Measurements from ENCODE around the gene FHL5. TPM values are rescaled to one million over a fixed set of nuclear protein-coding genes. Genes with fewer than 3 reads are reported as not detected.
A peak's percentile ranks its signal among the peaks of the same experiment; 100 is the strongest.

The FHL5 gene, protein sequence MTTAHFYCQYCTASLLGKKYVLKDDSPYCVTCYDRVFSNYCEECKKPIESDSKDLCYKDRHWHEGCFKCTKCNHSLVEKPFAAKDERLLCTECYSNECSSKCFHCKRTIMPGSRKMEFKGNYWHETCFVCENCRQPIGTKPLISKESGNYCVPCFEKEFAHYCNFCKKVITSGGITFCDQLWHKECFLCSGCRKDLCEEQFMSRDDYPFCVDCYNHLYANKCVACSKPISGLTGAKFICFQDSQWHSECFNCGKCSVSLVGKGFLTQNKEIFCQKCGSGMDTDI
- polyA plus RNA-seq (2011; rRNA removed): not detected in 2 replicates
- polyA plus RNA-seq (2012; cell fraction: cytosol; rRNA removed): not detected in 2 replicates
- not detected in 2 replicates for polyA plus RNA-seq (2012; cell fraction: nucleus; rRNA removed)
- polyA plus RNA-seq (2017; fragmentation: RNase III; extraction: RNeasy Plus Mini Kit Qiagen cat#74134 plus additional on column Dnase treatment): not detected in 3 replicates
- not detected in 2 replicates for polyA minus RNA-seq (2011; rRNA and poly(A)+ RNA removed)

DNA sequence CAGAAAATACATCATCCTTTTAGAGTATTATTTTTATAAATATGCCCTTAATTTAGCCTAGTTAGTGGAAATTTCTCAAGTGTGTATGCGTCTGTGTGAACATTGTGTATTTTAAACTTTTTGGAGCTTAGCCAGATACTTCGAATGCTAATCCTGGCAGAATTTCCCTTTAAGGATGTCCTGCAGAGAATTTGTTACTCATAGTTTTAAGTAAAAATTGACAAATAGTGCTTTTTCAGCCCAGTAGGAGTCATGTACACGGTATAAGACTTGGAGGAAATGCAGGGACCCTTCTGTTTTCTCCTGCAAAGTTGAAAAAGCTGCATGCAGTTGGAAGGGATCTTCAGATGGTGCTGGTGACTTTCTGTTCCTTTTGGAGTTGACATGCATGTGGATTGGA lies at the start of gene FHL5:
Gene FHL5, plus strand, starts transcription at position 243 of the 400 bp plus-strand sequence. CDS start 40,486 bp downstream, outside the sequence.
- FAIRE-seq (no peak), ATAC-seq (no peak), DNase-seq (ENCODE audit: low read depth in 1 of 2, low spot score in 1 of 2) (no peak)
- no peak within 1 kb of the TSS for H3K4me3 ChIP-seq
- ChIA-PET CTCF (no interaction called here), POLR2A (no interaction called here)
- H3K9me3 ChIP-seq: no peaks in the 10 kb centered on the region
- no peak within 1 kb of the TSS for H3K27ac ChIP-seq
- H3K4me2 ChIP-seq: no peak within 1 kb of the TSS
- 0% methylated on average over 3 of the region's 3 CpGs for WGBS (ENCODE audit: missing lambda C conversion rate)
- H3K4me1 ChIP-seq: no peaks in the 10 kb centered on the region
- TF ChIP-seq FOSB (CRISPR knock-in tag; IDR thresholded peaks at IDR 0.05): no peak
- TF ChIP-seq CBX2 (IDR thresholded peaks at IDR 0.05; ENCODE audit: borderline replicate concordance, low read depth): no peak

- ATAC-seq: no peak
- no peak for FAIRE-seq
- Histone ChIP-seq H3K4me1 (peaks cover 21% of the 10 kb centered on the region), H3K4me3 (peak overlapping the region; percentile 70), H3K4me2 (peak overlapping the region; percentile 94), H3K9me3 (no peaks in the 10 kb centered on the region), H3K27ac (peak overlapping the region; percentile 96)
- peak in 1 of 2 experiments; percentile 3 for DNase-seq (ENCODE audit: low read depth in 1 of 2, low spot score in 1 of 2)
- TF ChIP-seq FOSB (CRISPR knock-in tag; IDR thresholded peaks at IDR 0.05) (no peak), TFCP2L1 (CRISPR knock-in tag; IDR thresholded peaks at IDR 0.05) (no peak), JUN (IDR thresholded peaks at IDR 0.05) (no peak), POLR2AphosphoS2 (conservative IDR thresholded peaks at IDR 0.05; ENCODE audit: low read length) (no peak), NFE2L2 (conservative IDR thresholded peaks at IDR 0.05; ENCODE audit: low read length) (no peak), E2F6 (IDR thresholded peaks at IDR 0.05; ENCODE audit: borderline replicate concordance, low read depth) (no peak), CBX2 (IDR thresholded peaks at IDR 0.05; ENCODE audit: borderline replicate concordance, low read depth) (no peak), HOXB13 (CRISPR knock-in tag; IDR thresholded peaks at IDR 0.05; ENCODE audit: low read depth) (no peak), BCL3 (IDR thresholded peaks at IDR 0.05) (no peak), GATA3 (IDR thresholded peaks at IDR 0.05; ENCODE audit: borderline replicate concordance) (no peak), RAD21 (conservative IDR thresholded peaks at IDR 0.05 in 1 of 2, IDR thresholded peaks at IDR 0.05 in 1 of 2) (no peak), CEBPB (IDR thresholded peaks at IDR 0.05) (no peak), USF2 (IDR thresholded peaks at IDR 0.05) (no peak), HOXA7 (CRISPR knock-in tag; IDR thresholded peaks at IDR 0.05) (no peak), KDM5A (IDR thresholded peaks at IDR 0.05) (no peak), ESRRA (IDR thresholded peaks at IDR 0.05; ENCODE audit: borderline replicate concordance, low read length) (no peak), PBX3 (IDR thresholded peaks at IDR 0.05) (no peak), RCOR1 (IDR thresholded peaks at IDR 0.05; ENCODE audit: low read depth, low read length) (no peak)
- TF ChIP-seq, protein P1, sequence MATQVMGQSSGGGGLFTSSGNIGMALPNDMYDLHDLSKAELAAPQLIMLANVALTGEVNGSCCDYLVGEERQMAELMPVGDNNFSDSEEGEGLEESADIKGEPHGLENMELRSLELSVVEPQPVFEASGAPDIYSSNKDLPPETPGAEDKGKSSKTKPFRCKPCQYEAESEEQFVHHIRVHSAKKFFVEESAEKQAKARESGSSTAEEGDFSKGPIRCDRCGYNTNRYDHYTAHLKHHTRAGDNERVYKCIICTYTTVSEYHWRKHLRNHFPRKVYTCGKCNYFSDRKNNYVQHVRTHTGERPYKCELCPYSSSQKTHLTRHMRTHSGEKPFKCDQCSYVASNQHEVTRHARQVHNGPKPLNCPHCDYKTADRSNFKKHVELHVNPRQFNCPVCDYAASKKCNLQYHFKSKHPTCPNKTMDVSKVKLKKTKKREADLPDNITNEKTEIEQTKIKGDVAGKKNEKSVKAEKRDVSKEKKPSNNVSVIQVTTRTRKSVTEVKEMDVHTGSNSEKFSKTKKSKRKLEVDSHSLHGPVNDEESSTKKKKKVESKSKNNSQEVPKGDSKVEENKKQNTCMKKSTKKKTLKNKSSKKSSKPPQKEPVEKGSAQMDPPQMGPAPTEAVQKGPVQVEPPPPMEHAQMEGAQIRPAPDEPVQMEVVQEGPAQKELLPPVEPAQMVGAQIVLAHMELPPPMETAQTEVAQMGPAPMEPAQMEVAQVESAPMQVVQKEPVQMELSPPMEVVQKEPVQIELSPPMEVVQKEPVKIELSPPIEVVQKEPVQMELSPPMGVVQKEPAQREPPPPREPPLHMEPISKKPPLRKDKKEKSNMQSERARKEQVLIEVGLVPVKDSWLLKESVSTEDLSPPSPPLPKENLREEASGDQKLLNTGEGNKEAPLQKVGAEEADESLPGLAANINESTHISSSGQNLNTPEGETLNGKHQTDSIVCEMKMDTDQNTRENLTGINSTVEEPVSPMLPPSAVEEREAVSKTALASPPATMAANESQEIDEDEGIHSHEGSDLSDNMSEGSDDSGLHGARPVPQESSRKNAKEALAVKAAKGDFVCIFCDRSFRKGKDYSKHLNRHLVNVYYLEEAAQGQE (IDR thresholded peaks at IDR 0.05): no peak
- TF ChIP-seq, protein P2, sequence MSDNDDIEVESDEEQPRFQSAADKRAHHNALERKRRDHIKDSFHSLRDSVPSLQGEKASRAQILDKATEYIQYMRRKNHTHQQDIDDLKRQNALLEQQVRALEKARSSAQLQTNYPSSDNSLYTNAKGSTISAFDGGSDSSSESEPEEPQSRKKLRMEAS (IDR thresholded peaks at IDR 0.05): no peak
- CTCF ChIA-PET: no interaction called here
- 44% methylated on average over 6 of the region's 6 CpGs for WGBS (ENCODE audit: missing lambda C conversion rate)
- POLR2A ChIA-PET: interaction anchor here (0.5 kb wide), 1 partner anchor 127 kb away, joined by 4 read pairs; no protein-coding TSS in a partner anchor
Observed at GRCh38 chr6:96520171-96521115, 42.5 kb upstream of the FHL5 start.

Data from A549 (cell line).